Endometrial microvascular endothelial cells (primary cell): ENCODE data around the gene ZNF518B. TPM values are rescaled to one million over a fixed set of nuclear protein-coding genes. Genes with fewer than 3 reads are reported as not detected.

Experiments used
- in situ Hi-C: cut with HindIII; loops from 2 replicates; pipeline ENCODE4 v1.10.0; 2017; ENCODE audit warnings: low sequenced_read_pairs, low pct_unique_long_range_greater_than_20kb; ENCODE audit errors: inconsistent ontology term
- total RNA-seq: library from RNA; depleted of rRNA; stranded (reverse); fragments of >200 nt; gene quantifications from one replicate; pipeline ENCODE4 v1.2.3, GENCODE V29; 2015; ENCODE audit errors: inconsistent ontology term

The ZNF518B gene
- 39.3 TPM for total RNA-seq

- in situ Hi-C loops, result no loop called here
Observed at GRCh38 chr4:10457255-10457801, at the start of gene ZNF518B. Gene ZNF518B (minus strand): TSS chr4:10457426. CDS start chr4:10446328, 11,098 bp downstream.

DNA sequence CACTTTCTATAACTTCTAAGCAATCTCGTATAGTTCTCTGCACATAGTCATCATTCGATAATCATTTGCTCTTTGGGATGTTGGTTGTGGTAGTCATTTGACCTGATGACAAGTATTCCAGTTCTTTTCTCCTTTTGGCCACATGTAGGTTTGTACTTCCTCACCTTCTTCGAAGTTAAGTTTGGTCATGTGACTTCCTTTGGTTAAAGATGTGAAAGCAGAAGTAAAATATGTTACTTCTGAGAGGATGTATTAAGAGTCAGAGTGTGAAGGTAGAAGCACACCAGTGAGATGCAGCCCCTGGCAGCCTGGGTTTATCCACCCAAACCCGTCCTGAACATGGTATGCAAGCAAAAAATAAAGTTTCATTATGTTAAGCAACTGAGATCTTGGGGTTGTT is 48.9 kb upstream of the ZNF518B start:
- in situ Hi-C loops, result no loop called here

GRCh38 chr4:10504570-10505179 is 47.4 kb upstream of the ZNF518B start:
- in situ Hi-C loops, result no loop called here

GRCh38 chr4:10502717-10503116 is 45.5 kb upstream of the ZNF518B start:
- in situ Hi-C loops, result no loop called here

DNA sequence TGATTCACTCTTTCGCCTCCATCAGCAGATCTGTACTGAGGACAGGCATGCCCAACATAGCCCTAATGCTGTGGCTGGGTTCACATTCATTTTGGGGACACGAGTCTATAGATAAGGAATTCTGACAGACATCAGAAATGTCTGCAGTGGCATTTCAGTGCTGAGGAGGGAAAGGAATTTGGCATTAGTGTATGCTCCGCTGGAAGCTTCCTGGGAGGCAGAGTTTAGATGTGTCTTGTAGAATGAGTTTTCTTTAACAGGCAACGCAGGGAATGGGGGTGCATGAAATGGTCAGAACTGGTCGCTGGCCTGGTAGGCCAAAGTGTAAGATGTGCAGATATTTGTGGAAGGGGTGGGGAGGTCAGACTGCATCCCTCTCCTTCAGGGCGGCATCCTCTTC is 43.5 kb upstream of the ZNF518B start:
- in situ Hi-C loops, result no loop called here

GRCh38 chr4:10496200-10496599 is 39.0 kb upstream of the ZNF518B start:
- in situ Hi-C loops, result no loop called here

GRCh38 chr4:10495651-10496050 is 38.4 kb upstream of the ZNF518B start:
- in situ Hi-C loops, result no loop called here

- in situ Hi-C loops, result no loop called here
Observed at GRCh38 chr4:10492464-10492863, 35.2 kb upstream of the ZNF518B start.

GRCh38 chr4:10491401-10491800 is 34.2 kb upstream of the ZNF518B start:
- in situ Hi-C loops, result no loop called here

DNA sequence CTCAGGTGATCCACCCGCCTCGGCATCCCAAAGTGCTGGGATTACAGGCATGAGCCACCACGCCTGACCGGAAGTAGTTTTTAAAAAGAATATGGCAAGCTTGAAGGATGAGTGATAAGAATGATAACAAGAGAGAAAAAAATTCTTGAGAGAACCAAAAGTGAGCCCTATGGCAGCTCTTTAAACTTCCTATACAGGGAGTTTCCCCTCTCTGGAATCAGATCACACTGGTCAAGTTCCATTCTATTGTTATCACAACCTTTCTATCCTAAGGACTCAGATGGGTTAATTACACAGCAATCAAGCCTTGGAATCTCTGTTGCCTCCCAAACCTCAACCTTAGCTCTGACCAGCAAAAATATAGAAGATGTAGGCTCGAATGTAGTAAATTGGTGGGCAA is 33.8 kb upstream of the ZNF518B start:
- in situ Hi-C loops, result no loop called here

GRCh38 chr4:10482913-10483312 is 25.7 kb upstream of the ZNF518B start:
- in situ Hi-C loops, result no loop called here

DNA sequence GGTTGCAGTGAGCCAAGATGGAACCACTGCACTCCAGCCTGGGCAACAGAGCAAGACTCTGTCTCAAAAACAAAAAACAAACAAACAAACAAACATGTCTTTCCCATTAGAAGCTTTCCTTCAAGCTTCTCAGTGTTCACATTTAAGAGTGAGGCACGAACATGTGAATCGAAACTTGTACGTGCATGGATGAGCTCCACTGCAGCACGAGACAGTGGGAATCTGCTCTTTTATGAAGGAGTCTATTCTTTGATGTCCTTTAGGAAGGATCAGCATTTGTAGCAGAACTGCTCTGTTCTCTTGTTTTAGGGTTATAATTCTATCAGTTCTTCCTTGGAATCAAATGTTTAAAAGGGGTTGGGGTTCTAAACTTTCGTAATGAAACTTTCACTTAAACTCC is 23.4 kb upstream of the ZNF518B start:
- in situ Hi-C loops, result no loop called here

DNA sequence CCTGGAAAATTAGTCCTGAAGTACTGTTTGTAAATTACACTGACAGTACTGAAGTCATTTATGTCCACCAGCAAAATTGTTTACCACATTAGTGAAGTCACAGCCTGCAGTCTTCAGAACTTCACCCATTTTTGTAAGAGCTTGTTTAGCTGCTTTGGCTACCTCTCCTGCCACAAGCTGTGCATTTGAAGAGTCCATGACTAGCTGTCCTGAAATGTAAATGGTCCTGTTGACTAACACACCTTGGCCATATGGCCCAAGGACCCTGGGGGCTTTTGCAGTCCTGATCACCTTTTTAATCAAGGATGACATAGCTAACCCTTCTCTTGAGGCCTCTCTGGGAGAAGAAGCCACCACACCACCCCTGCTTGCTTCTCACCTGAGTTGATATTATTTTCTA is 21.4 kb upstream of the ZNF518B start:
- in situ Hi-C loops, result no loop called here

DNA sequence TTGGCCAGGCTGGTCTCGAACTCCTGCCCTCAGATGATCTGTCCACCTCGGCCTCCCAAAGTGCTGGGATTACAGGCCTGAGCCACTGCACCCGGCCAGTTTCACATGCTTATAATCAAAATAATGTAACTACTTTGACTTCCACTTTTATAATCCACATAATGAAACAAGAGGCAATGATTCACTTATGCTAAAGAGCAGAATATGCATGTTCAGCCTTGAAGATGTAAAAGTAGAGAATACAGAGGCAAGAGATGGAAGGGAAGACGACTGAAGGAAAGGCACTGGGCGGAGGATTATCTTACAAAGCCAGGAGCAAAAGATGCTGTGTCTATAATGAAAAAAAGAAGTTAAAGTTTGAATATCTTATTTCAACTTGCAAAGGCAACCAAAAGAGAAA is 13.3 kb upstream of the ZNF518B start:
- in situ Hi-C loops, result no loop called here

DNA sequence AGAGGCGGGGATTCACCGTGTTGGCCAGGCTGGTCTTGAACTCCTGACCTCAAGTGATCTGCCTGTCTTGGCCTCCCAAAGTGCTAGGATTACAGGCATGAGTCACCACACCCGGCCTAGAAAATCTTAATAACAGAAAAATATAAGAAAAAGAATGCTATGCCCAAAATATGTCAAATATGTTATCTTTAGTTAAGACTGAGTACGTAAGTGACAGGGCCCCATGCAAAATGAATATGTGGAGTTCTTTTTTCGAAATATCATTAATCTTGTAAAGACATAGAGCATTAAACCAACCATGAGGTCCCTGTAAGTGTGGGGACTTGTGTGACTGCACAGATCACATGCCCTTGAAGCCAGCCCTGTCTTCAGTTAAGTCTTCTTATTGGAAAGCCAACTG is 8.9 kb upstream of the ZNF518B start:
- in situ Hi-C loops, result no loop called here

DNA sequence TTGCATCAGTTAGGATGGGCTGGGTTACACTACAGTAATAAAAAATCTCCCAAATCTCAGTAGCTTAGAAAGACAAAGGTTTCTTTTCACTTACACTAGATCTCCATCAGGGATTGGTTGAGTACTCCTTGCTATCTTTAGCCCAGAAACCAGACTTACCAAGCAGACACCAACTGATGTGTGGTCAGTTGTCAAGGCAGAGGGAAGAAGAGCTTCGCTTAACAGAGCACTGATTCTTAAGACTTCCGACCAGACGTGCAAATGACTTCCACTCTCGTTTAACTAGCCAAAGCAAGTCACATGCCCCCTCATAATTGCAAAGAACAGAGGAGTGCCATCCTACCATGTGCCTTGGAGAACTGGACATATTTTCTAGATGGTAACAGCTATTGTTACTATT is 5.7 kb upstream of the ZNF518B start:
- in situ Hi-C loops, result no loop called here

- in situ Hi-C loops, result no loop called here
Observed at GRCh38 chr4:10461850-10462400, 4.7 kb upstream of the ZNF518B start.

DNA sequence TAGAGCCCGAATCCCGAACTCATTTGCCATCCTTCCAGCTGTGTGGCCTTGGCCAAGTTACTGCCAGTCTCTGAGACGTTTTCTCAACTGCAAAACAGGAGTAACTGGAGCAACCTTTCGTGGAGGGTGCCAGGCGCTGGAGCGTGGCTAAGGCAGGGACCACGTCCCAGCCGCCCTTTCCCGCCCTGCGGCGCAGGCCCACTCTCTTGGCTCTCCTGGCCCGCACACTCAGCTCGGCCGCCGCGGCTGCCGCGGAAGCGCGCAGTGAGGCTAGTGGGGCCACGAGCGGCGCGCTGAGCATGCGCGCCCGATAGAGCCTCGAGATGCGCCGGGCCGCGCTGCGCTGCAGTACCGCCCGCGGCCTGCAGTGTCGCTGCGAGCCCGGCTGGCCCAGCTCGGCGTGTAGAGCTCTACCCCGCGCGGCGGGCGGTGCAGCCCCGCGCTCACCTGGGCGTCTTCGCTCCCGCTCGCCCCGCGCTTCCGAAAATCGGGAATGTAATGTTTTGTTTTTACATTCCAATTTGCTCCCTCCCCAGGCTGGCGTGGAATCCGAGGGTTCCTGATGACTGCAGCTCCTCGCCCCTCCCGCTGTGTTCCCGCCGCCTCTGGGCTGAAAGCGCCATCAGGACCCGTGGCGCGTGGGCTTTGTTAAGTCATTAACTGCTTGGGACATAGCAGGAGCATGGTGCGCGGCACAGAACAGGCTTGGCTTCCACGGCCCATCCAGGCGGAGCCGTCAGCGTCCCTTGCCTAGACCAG is 4.0 kb upstream of the ZNF518B start:
- in situ Hi-C loops, result no loop called here

- in situ Hi-C loops, result no loop called here
Observed at GRCh38 chr4:10460313-10461047, 3.3 kb upstream of the ZNF518B start.
